SK-N-SH (cell line): ENCODE data around the gene NUTM2G. TPM values are rescaled to one million over a fixed set of nuclear protein-coding genes. Genes with fewer than 3 reads are reported as not detected.

Experiments used
- CTCF ChIA-PET: fragments of 300-600, 350-600 bp; formaldehyde crosslinking; extraction: SDS; loops from one replicate; lab custom pipeline; 2021; lab: Yijun Ruan, JAX
- POLR2A ChIA-PET: fragments of 350-600 bp; sonication (Branson Sonifier 250); formaldehyde crosslinking; extraction: SDS; loops from one replicate; lab custom pipeline; 2020; ENCODE audit warnings: antibody characterized with exemption, inconsistent platforms; lab: Yijun Ruan, JAX
- DNase-seq: peaks from one replicate; pipeline ENCODE4 v3.0.0; 2012
- H2AFZ ChIP-seq: fragments of 200-600 bp; sonication (generic); 2 replicates; pipeline ENCODE4 v1.8.1; 2016; ENCODE audit warnings: antibody characterized with exemption, mild to moderate bottlenecking, low read depth
- H3F3A ChIP-seq: fragments of 200-600 bp; sonication (generic); replicated peaks from 2 replicates; pipeline ENCODE3; 2016; ENCODE audit warnings: antibody characterized with exemption, mild to moderate bottlenecking; ENCODE audit not compliant: insufficient read depth
- H3K27ac ChIP-seq, 2 experiments: fragments of 200-500 bp in 1 of 2; fragments of 200-600 bp in 1 of 2; sonication (Bioruptor generic) in 1 of 2; sonication (generic), shearing (Covaris generic) in 1 of 2; 2 replicates each; pipeline versions ENCODE4 v1.5.1 to v1.6.1; 2014 to 2016; ENCODE audit warnings: low read depth in 2 of 2, inconsistent platforms in 1 of 2, low read length in 1 of 2, mild to moderate bottlenecking in 1 of 2, mixed read lengths in 1 of 2
- H3K27me3 ChIP-seq: fragments of 200-600 bp; sonication (generic), shearing (Covaris generic); 2 replicates; pipeline ENCODE4 v1.6.1; 2016; ENCODE audit warnings: mixed run types; ENCODE audit not compliant: insufficient read depth
- H3K36me3 ChIP-seq, 2 experiments: fragments of 200-500 bp in 1 of 2; fragments of 200-600 bp in 1 of 2; sonication (Bioruptor generic) in 1 of 2; sonication (generic) in 1 of 2; replicated peaks in 1 of 2; 2 replicates each; pipeline versions ENCODE3 to v1.5.1; 2014 to 2016; ENCODE audit warnings: low read length in 1 of 2, mild to moderate bottlenecking in 1 of 2; ENCODE audit not compliant: insufficient read depth in 2 of 2, control insufficient read depth in 1 of 2
- H3K4me1 ChIP-seq, 2 experiments: fragments of 200-500 bp in 1 of 2; fragments of 200-600 bp in 1 of 2; sonication (Bioruptor generic) in 1 of 2; sonication (generic), shearing (Covaris generic) in 1 of 2; 2 replicates each; pipeline versions ENCODE4 v1.5.1 to v1.6.1; 2014 to 2016; ENCODE audit warnings: low read depth in 1 of 2, low read length in 1 of 2, mixed run types in 1 of 2; ENCODE audit not compliant: insufficient read depth in 2 of 2, control insufficient read depth in 1 of 2
- H3K4me2 ChIP-seq: fragments of 200-600 bp; sonication (generic), shearing (Covaris generic); 2 replicates; pipeline ENCODE4 v1.6.1; 2017; ENCODE audit warnings: mixed run types
- H3K4me3 ChIP-seq, 2 experiments: fragments of 200-500 bp in 1 of 2; fragments of 200-600 bp in 1 of 2; sonication (Bioruptor generic) in 1 of 2; sonication (generic), shearing (Covaris generic) in 1 of 2; 2 replicates each; pipeline versions ENCODE4 v1.5.1 to v1.8.1; 2014 to 2016; ENCODE audit warnings: low read depth in 2 of 2, inconsistent platforms in 1 of 2, low read length in 1 of 2, mild to moderate bottlenecking in 1 of 2, mixed read lengths in 1 of 2, moderate library complexity in 1 of 2
- H3K79me2 ChIP-seq: fragments of 200-600 bp; sonication (generic); 2 replicates; pipeline ENCODE4 v1.8.1; 2017; ENCODE audit warnings: mild to moderate bottlenecking; ENCODE audit not compliant: insufficient read depth
- H3K9ac ChIP-seq: fragments of 200-600 bp; sonication (generic); 2 replicates; pipeline ENCODE4 v1.6.1; 2017; ENCODE audit warnings: mixed run types
- H3K9me2 ChIP-seq: fragments of 200-600 bp; sonication (generic); 2 replicates; pipeline ENCODE4 v1.6.1; 2017; ENCODE audit warnings: mixed run types
- H3K9me3 ChIP-seq: fragments of 200-600 bp; sonication (generic); 2 replicates; pipeline ENCODE4 v1.6.1; 2017; ENCODE audit warnings: mixed run types, mild to moderate bottlenecking, moderate library complexity
- H4K20me1 ChIP-seq: fragments of 200-600 bp; sonication (generic); 2 replicates; pipeline ENCODE4 v1.6.1; 2017; ENCODE audit warnings: mild to moderate bottlenecking, mixed run types; ENCODE audit not compliant: insufficient read depth
- CHD2 ChIP-seq: fragments of 150-350 bp; IDR thresholded peaks from 2 replicates; pipeline ENCODE4 v1.6.1; 2018; ENCODE audit warnings: low read length; ENCODE audit not compliant: partially characterized antibody
- CTCF ChIP-seq: fragments of 200-600 bp; sonication (generic); IDR thresholded peaks from 2 replicates; pipeline ENCODE4 v1.6.1; 2017; ENCODE audit warnings: antibody characterized with exemption, mild to moderate bottlenecking, moderate library complexity
- ELF1 ChIP-seq: IDR thresholded peaks from 2 replicates; pipeline ENCODE4 v1.4.0; 2012
- EP300 ChIP-seq, 2 experiments: IDR thresholded peaks; 2 replicates each; pipeline versions ENCODE4 v1.4.0 to v1.6.1; 2012; ENCODE audit warnings: borderline replicate concordance in 1 of 2, low read depth in 1 of 2, low read length in 1 of 2
- FOSL2 ChIP-seq: IDR thresholded peaks from 2 replicates; pipeline ENCODE4 v1.4.0; 2012; ENCODE audit warnings: low read depth, mild to moderate bottlenecking, moderate library complexity, borderline replicate concordance
- FOXJ3 ChIP-seq: sonication (generic); formaldehyde crosslinking; IDR thresholded peaks from 2 replicates; pipeline ENCODE4 v1.5.1; 2020; ENCODE audit warnings: mild to moderate bottlenecking, missing genetic modification reagents
- IRF3 ChIP-seq: fragments of 150-350 bp; IDR thresholded peaks from 2 replicates; pipeline ENCODE4 v1.6.1; 2016; ENCODE audit warnings: mild to moderate bottlenecking, low read depth, low read length
- JUND ChIP-seq: IDR thresholded peaks from 2 replicates; pipeline ENCODE4 v1.4.0; 2012
- NFIC ChIP-seq: IDR thresholded peaks from 2 replicates; pipeline ENCODE4 v1.4.0; 2012; ENCODE audit warnings: borderline replicate concordance
- NRF1 ChIP-seq: IDR thresholded peaks from 2 replicates; pipeline ENCODE4 v1.6.1; 2012; ENCODE audit warnings: low read depth, mild to moderate bottlenecking, low read length
- PBX3 ChIP-seq: IDR thresholded peaks from 2 replicates; pipeline ENCODE4; 2012
- RAD21 ChIP-seq: IDR thresholded peaks from 2 replicates; pipeline ENCODE4 v1.6.1; 2012; ENCODE audit warnings: mild to moderate bottlenecking, low read length
- RXRA ChIP-seq: IDR thresholded peaks from 2 replicates; pipeline ENCODE4 v1.4.0; 2012; ENCODE audit warnings: low read depth, mild to moderate bottlenecking, borderline replicate concordance
- TAF1 ChIP-seq: IDR thresholded peaks from 2 replicates; pipeline ENCODE4 v1.6.1; 2012; ENCODE audit warnings: low read depth, mild to moderate bottlenecking, low read length, moderate library complexity, borderline replicate concordance
- TEAD4 ChIP-seq: IDR thresholded peaks from 2 replicates; pipeline ENCODE4 v1.4.0; 2012; ENCODE audit warnings: mild to moderate bottlenecking, borderline replicate concordance; ENCODE audit not compliant: insufficient read depth
- ZBTB33 ChIP-seq: IDR thresholded peaks from 2 replicates; pipeline ENCODE4 v1.4.0; 2012; ENCODE audit warnings: low read depth, borderline replicate concordance
- WGBS: methylation state at CpG from one replicate; pipeline ENCODE4 v1.1.6; 2017; ENCODE audit warnings: low lambda C conversion rate; 5-methylcytosine and 5-hydroxymethylcytosine counted together
- polyA plus RNA-seq, 3 experiments: library from polyadenylated mRNA; depleted of rRNA; stranded (reverse); fragments of >200 nt; gene quantifications; 2 replicates each; pipeline ENCODE4 v1.2.3, GENCODE V29; 2012

The NUTM2G gene
- polyA plus RNA-seq, 1 of the 3 experiments (the other 2 are of a cell fraction) = not detected

- POLR2A ChIA-PET = no interaction called here
- H3K27ac ChIP-seq = no peak overlapping the region
- no peak overlapping the region for H3K4me2 ChIP-seq
- no peaks in the 10 kb centered on the region for H4K20me1 ChIP-seq
- H3K27me3 ChIP-seq = no peaks in the 10 kb centered on the region
- CTCF ChIA-PET = interaction anchor here (1.1 to 1.6 kb wide), 2 partner anchors 9 to 28 kb away, joined by 4 to 8 read pairs; no protein-coding TSS in a partner anchor
- 78% methylated on average over 2 of the region's 2 CpGs for WGBS
- no peak overlapping the region for H2AFZ ChIP-seq
- TF ChIP-seq JUND (0 out of 2 replicates have a peak, but pooled peaks have one; percentile 8), FOSL2 (peak; percentile 38; the same call in 1 of the 2 replicates), NFIC (no peak), EP300 (IDR thresholded peaks at IDR 0.05; ENCODE audit: borderline replicate concordance in 1 of 2, low read depth in 1 of 2, low read length in 1 of 2) (no peak)
- DNase-seq = no peak
- no peak overlapping the region for H3K9ac ChIP-seq
- H3K79me2 ChIP-seq = no peaks in the 10 kb centered on the region
- H3F3A ChIP-seq = no peaks in the 10 kb centered on the region
- H3K9me3 ChIP-seq = no peaks in the 10 kb centered on the region
- H3K36me3 ChIP-seq = no peaks in the 10 kb centered on the region
- H3K4me1 ChIP-seq = no peaks in the 10 kb centered on the region; a peak in 1 of 4 replicates
- H3K4me3 ChIP-seq = no peak overlapping the region
- no peaks in the 10 kb centered on the region for H3K9me2 ChIP-seq
Observed at GRCh38 chr9:96884443-96884842, 44.2 kb upstream of the NUTM2G start.

GRCh38 chr9:96885424-96885823 is 43.2 kb upstream of the NUTM2G start:
- H3K9me3 ChIP-seq = no peaks in the 10 kb centered on the region
- CTCF ChIA-PET = no interaction called here
- H3K4me1 ChIP-seq = no peaks in the 10 kb centered on the region; a peak in 1 of 4 replicates
- H3K9me2 ChIP-seq = no peaks in the 10 kb centered on the region
- H3K79me2 ChIP-seq = no peaks in the 10 kb centered on the region
- DNase-seq = no peak
- no peaks in the 10 kb centered on the region for H4K20me1 ChIP-seq
- no peak for TF ChIP-seq ELF1
- no peak for TF ChIP-seq RXRA
- TF ChIP-seq TEAD4 = no peak
- no peak for TF ChIP-seq CTCF
- no peak overlapping the region for H3K4me2 ChIP-seq
- no peak overlapping the region for H2AFZ ChIP-seq
- POLR2A ChIA-PET = no interaction called here
- no peaks in the 10 kb centered on the region for H3F3A ChIP-seq
- H3K9ac ChIP-seq = no peak overlapping the region
- no peak overlapping the region for H3K27ac ChIP-seq
- H3K4me3 ChIP-seq = no peak overlapping the region
- H3K36me3 ChIP-seq = peaks cover 0 to 3% of the 10 kb centered on the region in 2 experiments
- no peaks in the 10 kb centered on the region for H3K27me3 ChIP-seq

- H3K79me2 ChIP-seq = no peaks in the 10 kb centered on the region
- no peak overlapping the region for H3K27ac ChIP-seq
- CTCF ChIA-PET = no interaction called here
- no peaks in the 10 kb centered on the region for H3F3A ChIP-seq
- H3K9ac ChIP-seq = no peak overlapping the region
- 90% methylated on average over 3 of the region's 4 CpGs for WGBS
- H3K36me3 ChIP-seq = peaks cover 13 to 16% of the 10 kb centered on the region in 2 experiments
- H3K4me3 ChIP-seq = no peak overlapping the region
- DNase-seq = no peak
- H3K4me2 ChIP-seq = no peak overlapping the region
- no peak overlapping the region for H2AFZ ChIP-seq
- no peaks in the 10 kb centered on the region for H3K27me3 ChIP-seq
- no peaks in the 10 kb centered on the region for H3K9me3 ChIP-seq
- no peaks in the 10 kb centered on the region for H3K9me2 ChIP-seq
- no peaks in the 10 kb centered on the region for H4K20me1 ChIP-seq
- H3K4me1 ChIP-seq = no peaks in the 10 kb centered on the region
- POLR2A ChIA-PET = no interaction called here
- no peak for TF ChIP-seq ZBTB33
- no peak for TF ChIP-seq RAD21
- TF ChIP-seq FOXJ3 (CRISPR knock-in tag) = no peak
- TF ChIP-seq NRF1 = no peak
- TF ChIP-seq PBX3 = no peak
- no peak for TF ChIP-seq JUND
- TF ChIP-seq IRF3 = no peak
- no peak for TF ChIP-seq TAF1
- TF ChIP-seq CHD2 = no peak
Observed at GRCh38 chr9:96888591-96888990, 40.1 kb upstream of the NUTM2G start.
